ENCODE data around the gene POLR3A.

DNA sequence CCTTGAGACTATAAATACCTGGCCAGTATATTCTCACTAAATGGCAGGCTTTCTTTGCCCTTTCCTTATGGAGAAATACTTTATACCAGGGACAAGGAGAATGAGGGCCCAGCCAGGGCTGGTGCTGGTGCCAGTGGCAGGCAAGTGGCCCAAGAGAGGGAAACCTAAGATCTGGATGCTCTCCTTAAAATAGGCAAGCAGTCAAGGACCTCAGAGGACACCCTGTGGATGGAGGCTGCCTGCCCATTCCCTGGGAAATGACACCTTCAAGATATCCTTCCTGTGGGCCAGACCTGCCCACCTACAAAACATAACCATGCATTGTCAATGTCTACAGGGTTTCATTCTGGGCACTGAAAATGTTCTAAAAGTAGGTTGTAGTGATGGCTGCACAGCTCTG is 29.1 kb downstream of the POLR3A start:
- TF ChIP-seq GATA3 (IDR thresholded peaks at IDR 0.05; ENCODE audit: low read depth, low read length) = no peak
- no peak for TF ChIP-seq GATA2 (IDR thresholded peaks at IDR 0.05; ENCODE audit: low read depth, low read length)
